ENCODE measurements around the gene TTC4.

TTC4 gene

GRCh38 chr1:54743416-54744226, 28.0 kb downstream of the TTC4 start (continued):
- TF ChIP-seq OSR1 (CRISPR knock-in tag; IDR thresholded peaks at IDR 0.05), result no peak
- TF ChIP-seq ISL1 (CRISPR knock-in tag; IDR thresholded peaks at IDR 0.05), result no peak
- TF ChIP-seq TCF4 (CRISPR knock-in tag; IDR thresholded peaks at IDR 0.05; ENCODE audit: borderline replicate concordance), result no peak

GRCh38 chr1:54744696-54745095, 29.0 kb downstream of the TTC4 start:
- no peak for TF ChIP-seq BACH2 (CRISPR knock-in tag; IDR thresholded peaks at IDR 0.05; ENCODE audit: borderline replicate concordance)
- TF ChIP-seq PATZ1 (CRISPR knock-in tag; IDR thresholded peaks at IDR 0.05; ENCODE audit: borderline replicate concordance), result no peak
- no peak for TF ChIP-seq GLIS3 (CRISPR knock-in tag; IDR thresholded peaks at IDR 0.05)
- TF ChIP-seq ARNTL (CRISPR knock-in tag; IDR thresholded peaks at IDR 0.05; ENCODE audit: borderline replicate concordance, low read depth), result no peak
- no peak for TF ChIP-seq ISL1 (CRISPR knock-in tag; IDR thresholded peaks at IDR 0.05)
- no peak for TF ChIP-seq ZNF70 (CRISPR knock-in tag; IDR thresholded peaks at IDR 0.05)
- TF ChIP-seq CREB5 (CRISPR knock-in tag; IDR thresholded peaks at IDR 0.05; ENCODE audit: low read depth), result no peak
- TF ChIP-seq ZNF8 (CRISPR knock-in tag; IDR thresholded peaks at IDR 0.05), result no peak
- no peak for ATAC-seq

- ATAC-seq, result no peak
- TF ChIP-seq PPARA (CRISPR knock-in tag; IDR thresholded peaks at IDR 0.05; ENCODE audit: borderline replicate concordance) (no peak), ESRRG (CRISPR knock-in tag; IDR thresholded peaks at IDR 0.05) (no peak), BACH2 (CRISPR knock-in tag; IDR thresholded peaks at IDR 0.05; ENCODE audit: borderline replicate concordance) (no peak)
These were observed 29.6 kb downstream of the TTC4 start for GRCh38 chr1:54745274-54745673.

GRCh38 chr1:54745864-54746263, 30.2 kb downstream of the TTC4 start:
- ATAC-seq, result no peak
- no peak for TF ChIP-seq ZFP3 (CRISPR knock-in tag; IDR thresholded peaks at IDR 0.05)
- no peak for TF ChIP-seq ZFP30 (CRISPR knock-in tag; IDR thresholded peaks at IDR 0.05)
- TF ChIP-seq ZNF8 (CRISPR knock-in tag; IDR thresholded peaks at IDR 0.05), result no peak
- no peak for TF ChIP-seq POU6F1 (CRISPR knock-in tag; IDR thresholded peaks at IDR 0.05; ENCODE audit: borderline replicate concordance, low read depth)
- no peak for TF ChIP-seq ISL1 (CRISPR knock-in tag; IDR thresholded peaks at IDR 0.05)
- no peak for TF ChIP-seq TCF4 (CRISPR knock-in tag; IDR thresholded peaks at IDR 0.05; ENCODE audit: borderline replicate concordance)
- no peak for TF ChIP-seq PATZ1 (CRISPR knock-in tag; IDR thresholded peaks at IDR 0.05; ENCODE audit: borderline replicate concordance)
- no peak for TF ChIP-seq CSDC2 (CRISPR knock-in tag; IDR thresholded peaks at IDR 0.05)
- TF ChIP-seq SNAI2 (CRISPR knock-in tag; IDR thresholded peaks at IDR 0.05), result no peak
- no peak for TF ChIP-seq ESRRG (CRISPR knock-in tag; IDR thresholded peaks at IDR 0.05)
- no peak for TF ChIP-seq ZNF565 (CRISPR knock-in tag; conservative IDR thresholded peaks at IDR 0.05; ENCODE audit: low read depth)
- TF ChIP-seq ZNF70 (CRISPR knock-in tag; IDR thresholded peaks at IDR 0.05), result no peak
- no peak for TF ChIP-seq BACH2 (CRISPR knock-in tag; IDR thresholded peaks at IDR 0.05; ENCODE audit: borderline replicate concordance)
- TF ChIP-seq ARNTL (CRISPR knock-in tag; IDR thresholded peaks at IDR 0.05; ENCODE audit: borderline replicate concordance, low read depth), result no peak

All from SK-N-SH treated with all-trans-retinoic acid at 6 μM for 48 hours (cell line).